IMR-90 (cell line): ENCODE data around the gene HNF1B.

Experiments used
- BHLHE40 ChIP-seq: fragments of 150-350 bp; IDR thresholded peaks from 2 replicates; pipeline ENCODE4 v1.6.1; 2016; ENCODE audit warnings: mild to moderate bottlenecking, low read depth, low read length
- TF ChIP-seq, protein P1 (sequence below): conservative IDR thresholded peaks from 2 replicates; pipeline ENCODE4 v1.5.1; 2012; ENCODE audit warnings: mild to moderate bottlenecking, low read depth, low read length, improper control_type of control experiment

DNA sequence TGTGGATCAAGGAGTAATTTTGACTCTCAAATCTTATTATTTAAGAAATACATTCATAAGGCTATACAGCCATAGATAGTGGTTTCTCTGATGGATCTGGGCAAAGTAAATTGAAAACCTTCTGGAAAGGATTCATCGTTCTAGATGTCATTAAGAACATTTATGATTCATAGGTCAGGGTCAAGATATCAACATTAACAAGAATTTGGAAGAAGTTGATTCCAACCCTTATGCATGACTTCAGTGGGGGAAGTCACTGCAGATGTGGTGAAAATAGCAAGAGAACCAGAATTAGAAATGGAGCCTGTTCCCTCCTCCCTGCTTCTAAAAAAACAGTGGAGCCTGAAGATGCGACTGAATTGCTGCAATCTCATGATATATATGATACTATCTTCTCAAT is 36.6 kb upstream of the HNF1B start:
- TF ChIP-seq BHLHE40: no peak
- TF ChIP-seq, protein P1, sequence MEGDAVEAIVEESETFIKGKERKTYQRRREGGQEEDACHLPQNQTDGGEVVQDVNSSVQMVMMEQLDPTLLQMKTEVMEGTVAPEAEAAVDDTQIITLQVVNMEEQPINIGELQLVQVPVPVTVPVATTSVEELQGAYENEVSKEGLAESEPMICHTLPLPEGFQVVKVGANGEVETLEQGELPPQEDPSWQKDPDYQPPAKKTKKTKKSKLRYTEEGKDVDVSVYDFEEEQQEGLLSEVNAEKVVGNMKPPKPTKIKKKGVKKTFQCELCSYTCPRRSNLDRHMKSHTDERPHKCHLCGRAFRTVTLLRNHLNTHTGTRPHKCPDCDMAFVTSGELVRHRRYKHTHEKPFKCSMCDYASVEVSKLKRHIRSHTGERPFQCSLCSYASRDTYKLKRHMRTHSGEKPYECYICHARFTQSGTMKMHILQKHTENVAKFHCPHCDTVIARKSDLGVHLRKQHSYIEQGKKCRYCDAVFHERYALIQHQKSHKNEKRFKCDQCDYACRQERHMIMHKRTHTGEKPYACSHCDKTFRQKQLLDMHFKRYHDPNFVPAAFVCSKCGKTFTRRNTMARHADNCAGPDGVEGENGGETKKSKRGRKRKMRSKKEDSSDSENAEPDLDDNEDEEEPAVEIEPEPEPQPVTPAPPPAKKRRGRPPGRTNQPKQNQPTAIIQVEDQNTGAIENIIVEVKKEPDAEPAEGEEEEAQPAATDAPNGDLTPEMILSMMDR: no peak
